Immature natural killer cell (primary cell): ENCODE measurements around the gene ITPRIPL2. TPM values are rescaled to one million over a fixed set of nuclear protein-coding genes. Genes with fewer than 3 reads are reported as not detected.

Experiments used
- polyA plus RNA-seq, 3 donors: library from polyadenylated mRNA; unstranded; fragments of 300-500 nt; fragmentation: Illumina TruSeq; gene quantifications; one replicate each; pipeline ENCODE4 v1.2.3, GENCODE V29; 2021

The ITPRIPL2 gene
- polyA plus RNA-seq, 3 donors from 2014 or later = 0.59 to 0.90 TPM; not detected in 1

Other genes starting within 250 kb of the ITPRIPL2 start
- gene SMG1, start 187.6 kb upstream of the ITPRIPL2 start, polyA plus RNA-seq = 10 to 100 TPM in 1 of 3 donors, 1 to 10 TPM in 2; 5.2 to 28.1 (median 7.9) TPM
- not detected for gene TMC7, start 130.0 kb upstream of the ITPRIPL2 start, polyA plus RNA-seq
- gene COQ7, start 46.4 kb upstream of the ITPRIPL2 start, polyA plus RNA-seq = 10 to 100 TPM; 14.3 to 16.6 (median 14.8) TPM
- gene SYT17, start 54.3 kb downstream of the ITPRIPL2 start, polyA plus RNA-seq = not detected
- not detected for gene CLEC19A, start 171.8 kb downstream of the ITPRIPL2 start, polyA plus RNA-seq